Activated naive CD4-positive, alpha-beta T cell treated with anti-CD3 and anti-CD28 coated beads, Interleukin-2, amount 50 U/mL, for 72 hours (primary cell): Measurements from ENCODE around the gene ZFP36. TPM values are rescaled to one million over a fixed set of nuclear protein-coding genes. Genes with fewer than 3 reads are reported as not detected.

ENCODE experiments used
- ATAC-seq, 2 donors: fragments of 150-1000 bp; cut with Tn5 transposase; 2 replicates each; pipeline ENCODE4 v1.10.0; 2021; ENCODE audit warnings: mild to moderate bottlenecking in 2 of 2, moderate library complexity in 2 of 2
- DNase-seq, 2 donors: peaks; one replicate each; pipeline ENCODE4 v3.0.0; 2021 to 2022; ENCODE audit warnings: low spot score in 2 of 2
- H3K27ac Mint-ChIP-seq, 2 donors: one replicate each; pipeline ENCODE4 v1.8.0; 2022; ENCODE audit warnings: mild to moderate bottlenecking in 2 of 2, mixed read lengths in 2 of 2
- H3K36me3 Mint-ChIP-seq, 2 donors: one replicate each; pipeline ENCODE4 v1.8.0; 2022; ENCODE audit warnings: mixed read lengths in 2 of 2
- H3K9me3 Mint-ChIP-seq, 2 donors: one replicate each; pipeline ENCODE4 v1.8.0; 2022; ENCODE audit warnings: mixed read lengths in 2 of 2
- total RNA-seq, 2 donors: library from RNA; stranded (reverse); gene quantifications; one replicate each; pipeline ENCODE4 v1.2.3, GENCODE V29; 2022

Gene ZFP36
- total RNA-seq, 2 donors from 2014 or later = 59.7 to 183 TPM

DNA sequence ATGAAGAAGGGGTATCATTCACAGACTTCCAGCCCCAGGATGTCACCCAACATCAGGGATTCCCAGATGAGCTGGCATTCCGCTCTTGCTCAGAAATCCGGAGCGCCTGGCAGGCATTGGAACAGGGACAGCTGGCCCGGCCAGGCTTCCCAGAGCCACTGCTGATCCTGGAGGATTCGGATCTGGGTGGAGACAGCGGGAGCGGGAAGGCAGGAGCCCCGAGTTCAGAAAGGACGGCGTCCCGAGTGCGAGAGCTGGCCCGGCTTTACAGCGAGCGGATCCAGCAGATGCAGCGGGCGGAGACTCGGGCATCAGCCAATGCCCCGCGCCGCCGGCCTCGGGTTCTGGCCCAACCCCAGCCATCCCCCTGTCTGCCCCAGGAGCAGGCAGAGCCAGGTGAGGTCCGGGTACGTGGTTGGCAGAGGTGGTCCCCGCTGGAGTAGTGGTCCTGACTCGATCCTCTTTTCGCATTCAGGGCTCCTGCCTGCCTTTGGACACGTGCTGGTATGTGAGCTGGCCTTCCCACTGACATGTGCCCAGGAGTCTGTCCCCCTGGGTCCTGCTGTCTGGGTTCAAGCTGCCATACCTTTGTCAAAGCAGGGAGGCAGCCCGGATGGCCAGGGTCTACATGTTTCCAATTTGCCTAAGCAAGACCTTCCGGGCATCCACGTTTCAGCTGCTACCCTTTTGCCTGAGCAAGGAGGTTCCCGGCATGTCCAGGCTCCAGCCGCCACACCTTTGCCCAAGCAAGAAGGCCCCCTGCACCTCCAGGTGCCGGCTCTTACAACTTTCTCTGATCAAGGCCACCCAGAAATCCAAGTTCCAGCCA is 16.8 kb downstream of the ZFP36 start:
- no peak for DNase-seq

DNA sequence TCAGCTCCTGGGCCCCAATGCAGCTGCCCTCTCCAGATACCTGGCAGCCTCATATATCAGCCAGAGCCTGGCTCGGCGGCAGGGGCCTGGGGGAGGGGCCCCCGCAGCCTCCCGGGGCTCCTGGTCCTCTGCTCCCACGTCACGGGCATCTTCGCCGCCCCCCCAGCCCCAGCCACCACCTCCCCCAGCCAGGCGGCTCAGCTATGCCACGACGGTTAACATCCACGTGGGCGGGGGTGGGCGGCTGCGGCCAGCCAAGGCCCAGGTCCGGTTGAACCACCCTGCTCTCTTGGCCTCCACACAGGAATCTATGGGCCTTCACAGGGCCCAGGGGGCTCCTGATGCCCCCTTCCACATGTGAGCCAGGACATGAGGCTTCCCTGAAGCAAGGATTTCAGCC is 18.3 kb downstream of the ZFP36 start:
- no peak overlapping the region for H3K27ac Mint-ChIP-seq
- ATAC-seq = no peak
- no peaks in the 10 kb centered on the region for H3K9me3 Mint-ChIP-seq
- DNase-seq = no peak
- no peaks in the 10 kb centered on the region for H3K36me3 Mint-ChIP-seq

More for the DNA sequence above, 16.8 kb downstream of the ZFP36 start:
- no peaks in the 10 kb centered on the region for H3K36me3 Mint-ChIP-seq
- no peak overlapping the region for H3K27ac Mint-ChIP-seq
- ATAC-seq = no peak
- H3K9me3 Mint-ChIP-seq = no peaks in the 10 kb centered on the region

DNA sequence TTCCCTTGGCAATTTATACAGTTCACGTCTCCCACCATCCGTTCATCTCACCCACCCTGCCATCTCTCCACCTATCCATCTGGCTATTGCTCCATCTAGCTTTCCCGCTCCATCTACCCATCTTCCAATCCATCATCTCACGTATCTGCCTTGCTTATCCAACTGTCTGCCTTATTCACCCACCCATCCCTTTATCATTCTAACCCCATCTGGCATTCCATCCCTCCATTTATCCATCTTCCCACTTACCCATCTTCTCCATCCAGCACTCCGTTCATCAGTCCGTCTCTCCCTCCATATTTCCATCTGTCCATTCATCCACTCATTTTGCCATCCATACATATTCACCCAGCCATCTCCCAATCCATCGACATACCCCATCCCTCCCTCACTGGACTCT is 19.1 kb downstream of the ZFP36 start:
- DNase-seq (no peak), ATAC-seq (no peak)
- no peaks in the 10 kb centered on the region for H3K36me3 Mint-ChIP-seq
- H3K9me3 Mint-ChIP-seq = no peaks in the 10 kb centered on the region
- no peak overlapping the region for H3K27ac Mint-ChIP-seq

DNA sequence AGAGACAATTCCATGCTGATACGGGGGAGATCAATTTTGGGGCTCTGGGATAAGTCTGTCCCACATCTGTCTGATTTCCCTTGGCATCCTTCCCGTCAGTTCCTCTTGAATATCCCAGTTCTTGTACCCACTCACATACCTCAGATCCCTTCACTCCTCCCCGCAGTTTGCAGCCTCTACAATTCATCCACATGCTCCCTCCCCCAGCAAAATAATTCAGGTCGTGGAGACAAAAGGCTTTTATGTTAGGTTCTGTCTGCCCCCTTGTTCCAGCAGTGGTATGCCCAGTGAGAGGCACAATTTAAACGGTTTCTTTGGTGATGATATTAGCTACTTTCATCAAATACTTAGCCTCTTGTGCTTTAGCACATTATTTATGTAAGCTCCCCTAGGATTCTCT is 19.5 kb downstream of the ZFP36 start:
- Mint-ChIP-seq H3K27ac (no peak overlapping the region), H3K36me3 (no peaks in the 10 kb centered on the region), H3K9me3 (no peaks in the 10 kb centered on the region)
- no peak for DNase-seq
- no peak for ATAC-seq

DNA sequence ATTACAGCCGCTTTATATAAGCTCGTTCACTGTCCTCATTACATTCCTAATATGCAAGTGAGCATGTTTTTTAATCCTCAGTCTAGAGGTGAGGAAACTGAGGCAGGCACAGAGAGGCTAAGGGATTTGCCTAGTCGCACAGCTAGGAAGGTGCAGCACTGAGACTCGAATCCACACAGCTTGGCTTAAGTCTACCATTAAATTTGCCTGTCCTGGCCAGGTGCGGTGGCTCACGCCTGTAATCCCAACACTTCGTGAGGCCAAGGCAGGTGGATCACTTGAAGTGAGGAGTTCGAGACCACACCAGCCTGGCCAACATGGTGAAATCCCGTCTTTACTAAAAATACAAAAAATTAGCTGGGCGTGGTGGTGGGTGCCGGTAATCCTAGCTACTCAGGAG is 21.1 kb downstream of the ZFP36 start:
- Mint-ChIP-seq H3K36me3 (peaks cover 3 to 5% of the 10 kb centered on the region in 2 donors), H3K9me3 (no peaks in the 10 kb centered on the region), H3K27ac (peak overlapping the region in 1 of 2 donors; percentile 35)
- DNase-seq (no peak), ATAC-seq (no peak)

DNA sequence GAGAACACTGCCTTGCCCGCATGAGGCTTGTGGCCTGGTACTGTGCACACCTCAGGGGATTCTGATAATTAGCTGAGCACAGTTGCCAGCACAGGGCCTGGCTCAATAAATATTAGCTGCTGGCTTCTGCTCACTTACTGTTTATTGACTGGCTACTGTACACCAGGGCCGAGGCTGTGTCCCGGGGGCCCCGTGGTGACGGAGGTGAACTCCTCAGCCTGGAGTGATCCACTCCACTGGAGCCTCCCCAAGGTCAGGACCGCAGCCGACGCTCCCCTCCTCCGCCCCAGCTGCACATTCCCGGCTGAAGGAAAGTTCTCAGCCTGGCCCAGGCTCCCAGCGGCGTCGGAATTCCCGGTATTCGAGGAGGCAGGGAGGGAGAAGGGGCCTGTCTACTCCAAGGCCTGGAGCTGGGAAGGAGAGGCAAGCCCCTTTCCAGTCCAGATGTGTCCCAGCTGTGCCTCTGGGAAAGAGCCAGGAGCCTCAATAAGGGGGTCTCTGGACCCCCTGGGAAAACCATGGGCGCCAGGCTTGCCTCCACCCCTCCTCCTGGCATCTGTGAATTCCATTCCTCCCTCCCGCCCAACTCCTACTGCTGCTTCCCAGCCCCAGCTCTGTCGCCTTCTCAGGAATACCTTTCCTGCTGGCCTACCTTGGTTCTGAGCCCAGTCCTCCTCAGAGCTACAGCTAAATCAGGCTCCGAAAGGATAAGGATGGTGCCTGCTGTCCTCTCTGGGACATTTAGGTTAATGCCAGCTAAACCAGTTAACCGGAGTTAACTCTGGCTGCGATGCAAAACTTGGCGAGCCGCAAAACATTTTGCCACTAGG is 21.9 kb downstream of the ZFP36 start:
- H3K9me3 Mint-ChIP-seq = no peaks in the 10 kb centered on the region
- ATAC-seq (peak in 1 of 2 donors; percentile 3), DNase-seq (no peak)
- peak overlapping the region; percentile 50 to 96 for H3K27ac Mint-ChIP-seq
- H3K36me3 Mint-ChIP-seq = peaks cover 11 to 13% of the 10 kb centered on the region in 2 donors

DNA sequence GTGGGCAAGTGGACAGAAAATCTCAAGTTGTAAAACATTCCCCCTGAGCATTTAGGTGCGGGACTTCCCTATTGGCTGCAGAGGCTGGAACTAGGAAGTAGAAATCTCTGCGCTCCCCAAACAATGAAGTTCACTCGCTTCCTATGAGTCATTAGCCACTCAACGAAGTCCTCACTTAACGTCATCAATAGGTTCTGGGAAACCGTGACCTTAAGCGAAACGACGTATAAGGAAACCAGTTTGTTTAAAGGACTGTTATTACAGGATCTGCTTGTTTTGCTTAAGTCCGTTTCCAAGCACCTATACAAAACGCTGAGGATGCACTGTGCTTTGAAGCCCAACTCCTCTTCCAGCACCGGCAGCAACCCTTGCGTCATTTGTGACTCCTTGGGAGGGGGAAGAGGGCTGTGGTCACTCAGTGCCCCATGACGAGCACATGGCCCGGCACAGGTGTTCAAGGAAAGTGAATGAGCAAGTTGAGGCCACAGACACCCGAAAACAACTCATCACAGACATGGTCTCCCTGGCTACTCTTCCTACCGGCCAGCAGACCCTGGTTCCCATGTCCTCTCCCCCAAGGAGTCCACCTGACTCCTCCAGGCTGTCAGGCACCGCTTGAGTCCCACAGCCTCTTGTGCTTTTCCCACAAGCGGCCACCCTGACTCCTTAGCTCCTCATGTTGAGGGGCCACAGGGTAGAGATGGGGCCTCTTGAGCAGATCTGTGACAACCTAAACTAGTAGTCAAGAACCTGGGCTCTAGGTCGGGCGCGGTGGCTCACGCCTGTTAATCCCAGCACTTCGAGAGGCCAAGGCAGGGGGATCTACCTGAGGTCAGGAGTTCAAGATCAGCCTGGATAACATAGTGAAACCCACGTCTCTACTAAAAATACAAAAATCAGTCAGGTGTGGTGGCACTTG is 24.3 kb downstream of the ZFP36 start:
- peaks cover 32 to 34% of the 10 kb centered on the region in 2 donors for H3K36me3 Mint-ChIP-seq
- peak; percentile 75 to 76 for ATAC-seq

DNA sequence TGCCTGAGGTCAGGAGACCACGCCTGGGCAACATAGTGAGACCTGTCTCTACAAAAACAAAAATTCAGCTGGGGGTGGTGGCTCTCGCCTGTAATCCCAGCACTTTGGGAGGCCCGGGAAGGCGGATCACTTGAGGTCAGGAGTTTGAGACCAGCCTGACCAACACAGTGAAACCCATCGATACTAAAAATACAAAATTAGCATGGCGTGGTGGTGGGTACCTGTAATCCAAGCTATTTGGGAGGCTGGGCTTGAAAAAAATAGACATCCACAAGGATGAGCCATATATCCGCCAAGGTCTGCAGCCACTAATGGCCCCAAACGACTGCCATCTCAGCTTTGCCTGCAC is 26.0 kb downstream of the ZFP36 start:
- no peak for ATAC-seq
- Mint-ChIP-seq H3K36me3 (peaks cover 35 to 38% of the 10 kb centered on the region in 2 donors), H3K9me3 (no peaks in the 10 kb centered on the region), H3K27ac (peak overlapping the region; percentile 96 to 100)
- no peak for DNase-seq

More for the DNA sequence above, 24.3 kb downstream of the ZFP36 start:
- peak; percentile 69 to 83 for DNase-seq
- H3K27ac Mint-ChIP-seq = peak overlapping the region; percentile 96 to 98
- no peaks in the 10 kb centered on the region for H3K9me3 Mint-ChIP-seq

DNA sequence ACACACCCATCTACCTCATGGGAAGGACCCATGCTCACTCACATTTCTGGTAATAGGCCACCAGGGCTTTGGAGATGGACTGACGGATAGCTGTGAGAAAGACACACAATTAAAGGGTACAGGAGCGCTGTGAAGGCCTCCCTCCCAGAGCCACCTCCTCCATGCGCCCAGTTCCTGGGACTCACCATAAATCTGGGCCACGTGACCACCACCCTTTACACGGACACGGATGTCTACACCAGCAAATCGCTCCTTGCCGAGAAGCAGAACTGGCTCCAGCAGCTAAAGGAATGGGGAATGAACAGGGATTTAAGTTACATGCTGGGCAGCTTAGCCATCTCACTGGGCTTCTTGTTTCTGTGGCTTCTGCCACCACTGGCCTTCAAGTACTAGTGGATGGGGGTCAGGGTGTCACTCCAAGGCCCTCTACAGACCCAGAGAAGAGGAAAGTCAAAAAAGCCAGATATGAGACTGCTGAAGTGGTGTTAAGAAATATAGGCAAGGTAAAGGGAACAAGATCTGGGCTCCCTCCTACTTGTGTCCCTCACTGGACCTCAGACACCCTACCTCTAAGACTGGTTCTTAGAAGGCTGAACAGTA is 26.9 kb downstream of the ZFP36 start:
- H3K9me3 Mint-ChIP-seq = no peaks in the 10 kb centered on the region
- ATAC-seq = no peak
- peak overlapping the region; percentile 96 to 100 for H3K27ac Mint-ChIP-seq
- H3K36me3 Mint-ChIP-seq = peaks cover 35 to 38% of the 10 kb centered on the region in 2 donors
- no peak for DNase-seq

DNA sequence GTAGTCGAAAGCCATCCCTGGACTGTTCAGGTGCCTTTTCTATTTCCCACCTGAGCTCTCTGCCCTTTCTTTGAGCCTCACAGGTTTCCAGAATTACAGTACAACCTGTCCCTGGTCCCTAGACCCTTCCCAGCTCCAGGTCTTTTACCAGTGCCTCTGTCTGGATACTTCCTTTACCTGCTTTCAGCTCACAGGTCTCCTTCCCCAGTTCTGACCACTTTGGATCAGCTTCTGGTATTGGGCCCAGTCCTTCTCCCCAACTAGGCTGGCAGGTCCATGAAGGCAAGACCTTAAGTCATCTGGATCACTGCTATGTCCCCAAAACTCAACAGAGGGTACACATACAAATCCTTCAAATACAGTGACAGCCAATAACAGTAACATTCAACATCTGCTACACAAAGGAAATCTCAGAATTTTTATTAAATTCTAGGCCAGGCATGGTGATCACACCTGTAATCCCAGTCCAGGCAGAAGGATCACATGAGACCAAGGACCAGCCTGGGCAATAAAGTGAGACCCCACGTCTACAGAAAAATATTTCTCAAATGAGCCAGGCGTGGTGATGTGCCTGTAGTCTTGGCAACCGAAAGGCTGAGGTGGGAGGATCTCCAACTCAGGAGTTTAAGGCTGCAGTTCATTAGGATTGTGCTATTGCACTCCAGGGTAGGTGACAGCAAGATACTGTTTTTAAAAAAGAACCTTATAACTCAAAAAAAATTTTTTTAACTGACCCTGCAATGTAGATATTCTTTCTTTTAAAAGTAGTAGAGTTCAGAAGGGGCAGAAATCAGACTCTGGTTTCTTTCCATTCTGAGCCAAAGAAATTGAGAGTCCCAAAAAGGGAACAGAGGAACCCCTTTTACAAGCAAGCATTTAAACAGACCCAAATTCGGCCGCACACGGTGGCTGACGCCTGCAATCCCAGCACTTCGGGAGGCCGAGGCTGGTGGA is 27.8 kb downstream of the ZFP36 start:
- H3K36me3 Mint-ChIP-seq = peaks cover 35 to 38% of the 10 kb centered on the region in 2 donors
- ATAC-seq (no peak), DNase-seq (no peak)
- H3K27ac Mint-ChIP-seq = peak overlapping the region; percentile 96 to 100
- H3K9me3 Mint-ChIP-seq = no peaks in the 10 kb centered on the region

DNA sequence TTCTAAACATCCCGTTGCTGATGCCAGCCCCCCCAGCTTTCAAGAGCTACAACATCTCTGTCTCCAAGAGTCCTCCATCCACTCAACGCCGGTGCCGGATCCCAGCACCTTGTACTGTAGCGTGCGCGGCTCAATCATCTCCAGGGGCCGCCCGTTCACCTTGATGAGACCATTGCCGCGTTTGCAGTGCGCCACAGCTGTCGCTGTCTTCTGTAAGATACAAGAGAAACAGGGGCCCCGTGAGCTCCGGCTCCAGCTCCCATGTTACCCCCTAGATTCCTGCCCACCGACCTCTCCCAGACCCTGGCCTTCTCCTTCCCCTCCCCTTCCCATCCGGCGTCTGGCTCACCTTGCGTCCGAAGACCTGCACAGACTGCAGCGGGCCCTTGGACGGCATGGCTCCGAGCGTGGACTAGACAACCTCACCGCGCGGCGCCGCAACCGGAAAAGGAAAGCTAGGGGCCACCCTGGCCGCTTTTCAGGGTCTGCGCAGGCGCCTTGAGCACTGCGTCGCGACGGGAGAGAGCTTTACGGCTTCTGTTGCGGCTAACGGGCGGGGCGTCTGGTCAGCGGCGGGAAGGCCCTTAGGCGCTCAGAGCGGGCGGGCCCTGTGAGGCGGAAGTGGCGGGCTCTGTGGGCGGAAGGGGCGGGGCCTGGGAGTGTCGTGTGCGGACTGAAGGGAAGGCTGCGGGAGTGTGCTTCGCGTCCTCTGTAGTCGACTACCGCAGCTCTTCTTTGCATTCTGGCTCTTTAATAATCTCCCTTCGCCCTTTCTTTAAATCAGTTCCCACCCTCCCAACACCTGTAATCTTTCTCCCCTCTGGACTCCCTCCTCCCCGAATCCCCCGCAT is 29.1 kb downstream of the ZFP36 start, which contains the start of gene RPS16:
Gene RPS16 (minus strand): TSS at position 451 of the 851 bp plus-strand sequence. CDS start 54 bp downstream, at position 397.
- Mint-ChIP-seq H3K36me3 (peaks cover 35 to 38% of the 10 kb centered on the region in 2 donors), H3K27ac (peak within 1 kb of the TSS; percentile 96 to 100), H3K9me3 (no peaks in the 10 kb centered on the region)
- ATAC-seq (peak; percentile 93 to 94), DNase-seq (peak; percentile 99)

DNA sequence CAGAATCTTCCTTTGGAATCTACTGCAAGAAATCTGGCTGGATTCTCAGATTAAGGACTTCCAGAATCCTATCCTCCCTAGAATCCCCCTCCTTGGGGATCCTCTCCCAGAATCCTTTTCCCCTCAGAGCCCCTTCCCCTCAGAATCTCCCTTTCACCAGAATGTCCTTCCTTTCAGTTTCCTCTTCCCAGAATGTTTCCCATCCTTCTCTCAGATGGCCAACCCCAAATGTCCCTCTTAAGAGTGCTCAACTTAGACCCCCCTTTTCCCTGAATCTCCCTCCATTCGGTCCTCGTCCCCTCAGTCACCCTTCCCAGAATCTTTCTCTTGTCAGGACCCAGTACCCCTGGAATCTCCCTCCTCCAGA is 29.7 kb downstream of the ZFP36 start:
- no peaks in the 10 kb centered on the region for H3K9me3 Mint-ChIP-seq
- H3K27ac Mint-ChIP-seq = peak overlapping the region; percentile 96 to 100
- no peak for ATAC-seq
- no peak for DNase-seq
- peaks cover 35 to 38% of the 10 kb centered on the region in 2 donors for H3K36me3 Mint-ChIP-seq

DNA sequence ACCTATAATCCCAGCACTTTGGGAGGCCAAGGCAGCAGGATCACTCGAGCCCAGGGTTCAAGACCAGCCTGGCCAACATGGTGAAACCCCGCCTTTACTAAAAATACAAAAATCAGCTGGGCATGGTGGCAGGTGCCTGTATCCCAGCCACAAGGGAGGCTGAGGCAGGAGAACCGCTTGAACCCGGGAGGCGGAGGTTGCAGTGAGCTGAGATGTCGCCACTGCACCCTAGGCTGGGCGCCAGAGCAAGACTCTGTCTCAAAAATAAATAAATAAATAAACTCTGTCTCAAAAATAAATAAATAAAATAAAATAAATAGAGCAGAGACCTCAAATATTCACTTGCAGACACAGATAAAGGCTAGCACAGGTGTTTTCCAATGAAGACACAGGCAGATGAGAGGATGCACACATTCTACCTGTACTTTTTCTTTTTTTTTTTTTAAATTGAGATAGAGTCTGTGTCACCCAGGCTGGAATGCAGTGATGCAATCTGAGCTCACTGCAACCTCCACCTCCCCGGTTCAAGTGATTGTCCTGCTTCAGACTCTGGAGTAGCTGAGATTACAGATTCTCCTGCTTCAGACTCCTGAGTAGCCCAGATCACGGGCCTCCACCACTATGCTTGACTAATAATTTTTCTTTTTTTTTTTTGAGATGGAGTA is 31.8 kb downstream of the ZFP36 start:
- no peak for DNase-seq
- Mint-ChIP-seq H3K36me3 (peaks cover 23 to 28% of the 10 kb centered on the region in 2 donors), H3K27ac (no peak overlapping the region), H3K9me3 (no peaks in the 10 kb centered on the region)
- no peak for ATAC-seq
